Mesendoderm (in vitro differentiated cells): ENCODE data around the gene DYNLT4. TPM values are rescaled to one million over a fixed set of nuclear protein-coding genes. Genes with fewer than 3 reads are reported as not detected.

Source experiments
- small RNA-seq: library from polyadenylated mRNA; stranded (forward); fragments of <200 nt; extraction: miRNeasy Mini kit (QIAGEN cat#:217004); gene quantifications from one replicate; pipeline ENCODE3, GENCODE V24; 2013; ENCODE audit not compliant: insufficient read depth

DYNLT4 gene

Small RNA genes lying within 50 kb of the gene (small RNA-seq; reads per million reads assigned to genes)
- gene AL136380.1: not detected
- 802 reads per million, percentile 98 among the genes with 10 or more reads in this experiment for gene SNORD38A
- gene SNORD38B: not detected
- gene SNORD46: 268 reads per million, percentile 97 among the genes with 10 or more reads in this experiment
- not detected for gene SNORD55
